H9 (cell line): ENCODE results near the gene FAM174A. TPM values are rescaled to one million over a fixed set of nuclear protein-coding genes. Genes with fewer than 3 reads are reported as not detected.
A peak's percentile ranks its signal among the peaks of the same experiment; 100 is the strongest.

ENCODE experiments used
- DNase-seq: peaks from one replicate; pipeline ENCODE4 v3.0.0-alpha.2; 2017
- H2AFZ ChIP-seq: one replicate; pipeline ENCODE4 v1.6.1; 2013; ENCODE audit warnings: mild to moderate bottlenecking, low read length, control low read depth, moderate library complexity
- H2AK5ac ChIP-seq: 2 replicates; pipeline ENCODE4 v1.6.1; 2013; ENCODE audit warnings: low read length, control low read depth, mixed read lengths; ENCODE audit not compliant: insufficient read length
- H2BK120ac ChIP-seq: one replicate; pipeline ENCODE4 v1.6.1; 2013; ENCODE audit warnings: low read depth, mild to moderate bottlenecking, low read length, control low read depth, inconsistent platforms; ENCODE audit not compliant: poor library complexity, severe bottlenecking
- H2BK12ac ChIP-seq: 2 replicates; pipeline ENCODE4 v1.6.1; 2013; ENCODE audit warnings: low read length, control low read depth, mixed read lengths, low read depth; ENCODE audit not compliant: insufficient read length
- H2BK15ac ChIP-seq: 2 replicates; pipeline ENCODE4 v1.6.1; 2013; ENCODE audit warnings: low read depth, low read length, control low read depth
- H2BK20ac ChIP-seq: one replicate; pipeline ENCODE4 v1.6.1; 2013; ENCODE audit warnings: low read depth, mild to moderate bottlenecking, low read length, control low read depth, inconsistent platforms; ENCODE audit not compliant: poor library complexity, severe bottlenecking
- H2BK5ac ChIP-seq: 2 replicates; pipeline ENCODE4 v1.6.1; 2013; ENCODE audit warnings: low read length, control low read depth, mixed read lengths; ENCODE audit not compliant: insufficient read length
- H3K14ac ChIP-seq: 2 replicates; pipeline ENCODE4 v1.6.1; 2013; ENCODE audit warnings: low read length, control low read depth; ENCODE audit not compliant: insufficient read depth
- H3K18ac ChIP-seq: 2 replicates; pipeline ENCODE4 v1.6.1; 2013; ENCODE audit warnings: low read depth, mild to moderate bottlenecking, mixed read lengths, low read length, control low read depth; ENCODE audit not compliant: insufficient read length
- H3K23ac ChIP-seq: 2 replicates; pipeline ENCODE4 v1.6.1; 2013; ENCODE audit warnings: low read length, control low read depth, mixed read lengths, low read depth; ENCODE audit not compliant: insufficient read length
- H3K23me2 ChIP-seq: 2 replicates; pipeline ENCODE4 v1.6.1; 2013; ENCODE audit warnings: low read depth, mild to moderate bottlenecking, mixed read lengths, low read length, control low read depth; ENCODE audit not compliant: insufficient read length, poor library complexity, severe bottlenecking
- H3K27ac ChIP-seq: 2 replicates; pipeline ENCODE4 v1.5.1; 2013; ENCODE audit warnings: low read length, control low read depth, mixed read lengths, low read depth; ENCODE audit not compliant: insufficient read length
- H3K27me3 ChIP-seq: 2 replicates; pipeline ENCODE4 v1.6.1; 2013; ENCODE audit warnings: low read length, control low read depth, inconsistent platforms; ENCODE audit not compliant: insufficient read depth
- H3K4ac ChIP-seq: 2 replicates; pipeline ENCODE4 v1.6.1; 2013; ENCODE audit warnings: low read depth, mild to moderate bottlenecking, control low read depth, inconsistent platforms, low read length, moderate library complexity
- H3K4me1 ChIP-seq: 2 replicates; pipeline ENCODE4 v1.6.1; 2013; ENCODE audit warnings: low read length, control low read depth, inconsistent platforms; ENCODE audit not compliant: insufficient read depth
- H3K4me2 ChIP-seq: 2 replicates; pipeline ENCODE4 v1.6.1; 2013; ENCODE audit warnings: low read length, control low read depth, mixed read lengths; ENCODE audit not compliant: insufficient read length, insufficient read depth
- H3K56ac ChIP-seq: 2 replicates; pipeline ENCODE4 v1.6.1; 2013; ENCODE audit warnings: low read depth, mild to moderate bottlenecking, mixed read lengths, low read length, control low read depth; ENCODE audit not compliant: insufficient read length
- H3K79me1 ChIP-seq: 2 replicates; pipeline ENCODE4 v1.6.1; 2013; ENCODE audit warnings: low read depth, mild to moderate bottlenecking, moderate library complexity, low read length, control low read depth, inconsistent platforms; ENCODE audit not compliant: insufficient read depth, poor library complexity, severe bottlenecking
- H3K79me2 ChIP-seq: 2 replicates; pipeline ENCODE4 v1.6.1; 2013; ENCODE audit warnings: low read length, control low read depth, inconsistent platforms; ENCODE audit not compliant: insufficient read depth
- H3K9ac ChIP-seq: 2 replicates; pipeline ENCODE4 v1.6.1; 2013; ENCODE audit warnings: low read length, control low read depth, mixed read lengths; ENCODE audit not compliant: insufficient read length; ENCODE audit errors: extremely low read depth
- H3K9me3 ChIP-seq: one replicate; pipeline ENCODE4 v1.6.1; 2013; ENCODE audit warnings: low read depth, low read length, inconsistent platforms; ENCODE audit not compliant: control insufficient read depth
- H3T11ph ChIP-seq: one replicate; pipeline ENCODE4 v1.6.1; 2013; ENCODE audit warnings: mild to moderate bottlenecking, low read length, control low read depth, inconsistent platforms
- H4K20me1 ChIP-seq: one replicate; pipeline ENCODE4 v1.6.1; 2013; ENCODE audit not compliant: control insufficient read depth, insufficient read length, insufficient read depth
- H4K5ac ChIP-seq: 2 replicates; pipeline ENCODE4 v1.6.1; 2013; ENCODE audit warnings: low read depth, mild to moderate bottlenecking, mixed read lengths, low read length, control low read depth; ENCODE audit not compliant: insufficient read length
- H4K8ac ChIP-seq: replicated peaks from 2 replicates; pipeline ENCODE4 v1.6.1; 2013; ENCODE audit warnings: low read length, control low read depth, mixed read lengths, low read depth; ENCODE audit not compliant: insufficient read length
- H4K91ac ChIP-seq: 2 replicates; pipeline ENCODE4 v1.6.1; 2013; ENCODE audit warnings: low read depth, mild to moderate bottlenecking, moderate library complexity, mixed read lengths, low read length, control low read depth; ENCODE audit not compliant: insufficient read length
- H3K27ac Mint-ChIP-seq, 3 experiments: 2 replicates in 2 of 3; 3 replicates in 1 of 3; pipeline ENCODE4 v1.8.0; 2020 to 2021; ENCODE audit warnings: mixed read lengths in 3 of 3, mild to moderate bottlenecking in 1 of 3, moderate library complexity in 1 of 3
- H3K27me3 Mint-ChIP-seq: 2 replicates; pipeline ENCODE4 v1.8.0; 2021; ENCODE audit warnings: low read depth, mild to moderate bottlenecking, moderate library complexity, mixed read lengths
- H3K36me3 Mint-ChIP-seq, 3 experiments: 2 replicates in 2 of 3; 3 replicates in 1 of 3; pipeline ENCODE4 v1.8.0; 2020 to 2021; ENCODE audit warnings: low read depth in 3 of 3, mixed read lengths in 3 of 3; ENCODE audit not compliant: insufficient read depth in 1 of 3
- H3K4me1 Mint-ChIP-seq, 2 experiments: 2 replicates each; pipeline ENCODE4 v1.8.0; 2020; ENCODE audit warnings: mixed read lengths in 2 of 2
- H3K4me3 Mint-ChIP-seq, 2 experiments: 2 replicates in 1 of 2; 3 replicates in 1 of 2; pipeline ENCODE4 v1.8.0; 2020 to 2021; ENCODE audit warnings: mild to moderate bottlenecking in 2 of 2, mixed read lengths in 2 of 2, moderate library complexity in 1 of 2
- H3K9me3 Mint-ChIP-seq, 2 experiments: 2 replicates in 1 of 2; 3 replicates in 1 of 2; pipeline ENCODE4 v1.8.0; 2020; ENCODE audit warnings: mild to moderate bottlenecking in 2 of 2, mixed read lengths in 2 of 2, moderate library complexity in 1 of 2
- WGBS: extraction: QIAGEN DNeasy Blood & Tissue Kit; methylation state at CpG from one replicate; pipeline ENCODE4 v1.1.7; 2013; ENCODE audit warnings: missing lambda C conversion rate, low lambda C conversion rate, mixed read lengths; ENCODE audit not compliant: insufficient read length; ENCODE audit errors: extremely low coverage; 5-methylcytosine and 5-hydroxymethylcytosine counted together
- total RNA-seq: library from RNA; stranded (reverse); gene quantifications from 2 replicates; pipeline ENCODE4 v1.2.1, GENCODE V29; 2021
- TF ChIP-seq, protein P1 (sequence below): fragments of 200-600 bp; sonication (generic); conservative IDR thresholded peaks from 3 replicates; pipeline ENCODE4 v1.8.0; 2021; ENCODE audit warnings: antibody characterized with exemption, mild to moderate bottlenecking

FAM174A gene
- total RNA-seq, 1 experiment from 2014 or later: 4.3 TPM

- no peak overlapping the region for H2AK5ac ChIP-seq
- no peak overlapping the region for H3K18ac ChIP-seq
- H2BK120ac ChIP-seq: no peak overlapping the region
- H3K9me3 Mint-ChIP-seq: peaks cover 3% of the 10 kb centered on the region in 2 experiments; a peak in 4 of 5 replicates
- H2BK12ac ChIP-seq: no peak overlapping the region
- H3K36me3 Mint-ChIP-seq: peaks cover 0 to 2% (median 0%) of the 10 kb centered on the region in 3 experiments; a peak in 2 of 7 replicates
- H3K27me3 Mint-ChIP-seq: no peaks in the 10 kb centered on the region
- H3K4me3 Mint-ChIP-seq: no peak overlapping the region
- no peak overlapping the region for H3K23ac ChIP-seq
- TF ChIP-seq, protein P1, sequence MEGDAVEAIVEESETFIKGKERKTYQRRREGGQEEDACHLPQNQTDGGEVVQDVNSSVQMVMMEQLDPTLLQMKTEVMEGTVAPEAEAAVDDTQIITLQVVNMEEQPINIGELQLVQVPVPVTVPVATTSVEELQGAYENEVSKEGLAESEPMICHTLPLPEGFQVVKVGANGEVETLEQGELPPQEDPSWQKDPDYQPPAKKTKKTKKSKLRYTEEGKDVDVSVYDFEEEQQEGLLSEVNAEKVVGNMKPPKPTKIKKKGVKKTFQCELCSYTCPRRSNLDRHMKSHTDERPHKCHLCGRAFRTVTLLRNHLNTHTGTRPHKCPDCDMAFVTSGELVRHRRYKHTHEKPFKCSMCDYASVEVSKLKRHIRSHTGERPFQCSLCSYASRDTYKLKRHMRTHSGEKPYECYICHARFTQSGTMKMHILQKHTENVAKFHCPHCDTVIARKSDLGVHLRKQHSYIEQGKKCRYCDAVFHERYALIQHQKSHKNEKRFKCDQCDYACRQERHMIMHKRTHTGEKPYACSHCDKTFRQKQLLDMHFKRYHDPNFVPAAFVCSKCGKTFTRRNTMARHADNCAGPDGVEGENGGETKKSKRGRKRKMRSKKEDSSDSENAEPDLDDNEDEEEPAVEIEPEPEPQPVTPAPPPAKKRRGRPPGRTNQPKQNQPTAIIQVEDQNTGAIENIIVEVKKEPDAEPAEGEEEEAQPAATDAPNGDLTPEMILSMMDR: no peak
- no peaks in the 10 kb centered on the region for H4K20me1 ChIP-seq
- no peak overlapping the region for H2BK20ac ChIP-seq
- H4K91ac ChIP-seq: no peak overlapping the region
- no peak for DNase-seq
- H3K27ac Mint-ChIP-seq: 0 out of 7 replicates have a peak overlapping the region, but pooled peaks of 1 of the 3 experiments have one; percentile 57
- no peak overlapping the region for H3K14ac ChIP-seq
- no peak overlapping the region for H2BK5ac ChIP-seq
- H3K9me3 ChIP-seq: no peaks in the 10 kb centered on the region
- H3K27ac ChIP-seq: no peak overlapping the region
- H3K4me2 ChIP-seq: no peak overlapping the region
- H3K23me2 ChIP-seq: no peaks in the 10 kb centered on the region
- H3T11ph ChIP-seq: no peak overlapping the region
- no peaks in the 10 kb centered on the region for H3K79me1 ChIP-seq
- no CpG with 5 or more reads among the region's 1 CpG for WGBS
- H4K5ac ChIP-seq: no peak overlapping the region
- H3K4me1 ChIP-seq: no peaks in the 10 kb centered on the region
- no peak overlapping the region for H3K9ac ChIP-seq
- H3K4ac ChIP-seq: no peak overlapping the region
- no peaks in the 10 kb centered on the region for H3K79me2 ChIP-seq
- no peak overlapping the region for H3K56ac ChIP-seq
- no peak overlapping the region for H4K8ac ChIP-seq
- peaks cover 4 to 7% of the 10 kb centered on the region in 2 experiments for H3K4me1 Mint-ChIP-seq
- no peak overlapping the region for H2BK15ac ChIP-seq
- no peaks in the 10 kb centered on the region for H3K27me3 ChIP-seq
- no peak overlapping the region for H2AFZ ChIP-seq
Measured at GRCh38 chr5:100560860-100561259, 25.7 kb downstream of the FAM174A start.
